ENCODE results near the gene ADAMTS17.

The ADAMTS17 gene

GRCh38 chr15:100192097-100193080, 149.4 kb downstream of the ADAMTS17 start:
- no peak for DNase-seq

- DNase-seq: no peak
These were observed 150.6 kb downstream of the ADAMTS17 start for GRCh38 chr15:100191161-100191560.

GRCh38 chr15:100190675-100191074, 151.1 kb downstream of the ADAMTS17 start:
- no peak for DNase-seq

- no peak for DNase-seq
These were observed 151.9 kb downstream of the ADAMTS17 start for GRCh38 chr15:100189849-100190248.

- no peak for DNase-seq
These were observed 152.5 kb downstream of the ADAMTS17 start for GRCh38 chr15:100189319-100189718.

GRCh38 chr15:100187677-100188076, 154.1 kb downstream of the ADAMTS17 start:
- no peak for DNase-seq

GRCh38 chr15:100186960-100187359, 154.8 kb downstream of the ADAMTS17 start:
- no peak for DNase-seq

GRCh38 chr15:100186366-100186765, 155.4 kb downstream of the ADAMTS17 start:
- no peak for DNase-seq

- no peak for DNase-seq
These were observed 157.8 kb downstream of the ADAMTS17 start for GRCh38 chr15:100183921-100184495.

- DNase-seq: no peak
These were observed 160.9 kb downstream of the ADAMTS17 start for GRCh38 chr15:100180921-100181320.

GRCh38 chr15:100175406-100176114, 166.2 kb downstream of the ADAMTS17 start:
- DNase-seq: no peak

GRCh38 chr15:100174904-100175275, 166.9 kb downstream of the ADAMTS17 start:
- DNase-seq: no peak

- DNase-seq: no peak
These were observed 167.4 kb downstream of the ADAMTS17 start for GRCh38 chr15:100174159-100174903.

- no peak for DNase-seq
These were observed 169.3 kb downstream of the ADAMTS17 start for GRCh38 chr15:100172356-100173024.

- DNase-seq: no peak
These were observed 170.4 kb downstream of the ADAMTS17 start for GRCh38 chr15:100171411-100171810.

- no peak for DNase-seq
These were observed 171.2 kb downstream of the ADAMTS17 start for GRCh38 chr15:100170291-100171210.

- no peak for DNase-seq
These were observed 172.0 kb downstream of the ADAMTS17 start for GRCh38 chr15:100169615-100170290.

GRCh38 chr15:100168787-100169186, 173.0 kb downstream of the ADAMTS17 start:
- DNase-seq: no peak

- no peak for DNase-seq
These were observed 173.8 kb downstream of the ADAMTS17 start for GRCh38 chr15:100167884-100168375.

GRCh38 chr15:100166313-100166712, 175.5 kb downstream of the ADAMTS17 start:
- DNase-seq: no peak
